ENCODE data around the gene PARD3B. TPM values are rescaled to one million over a fixed set of nuclear protein-coding genes. Genes with fewer than 3 reads are reported as not detected.

Gene PARD3B
- total RNA-seq, 1 experiment from 2014 or later = 6.4 TPM

- DNase-seq = no peak
- Histone ChIP-seq H4K5ac (ENCODE audit: insufficient read length, low read depth, low read length) (no peak overlapping the region), H3K9me3 (ENCODE audit: control insufficient read depth, low read depth, low read length) (no peaks in the 10 kb centered on the region), H4K20me1 (ENCODE audit: control insufficient read depth, insufficient read depth, insufficient read length) (no peaks in the 10 kb centered on the region), H3T11ph (ENCODE audit: low read length) (no peak overlapping the region), H3K79me1 (ENCODE audit: insufficient read depth, low read depth, low read length, poor library complexity, severe bottlenecking) (no peaks in the 10 kb centered on the region), H3K23ac (ENCODE audit: insufficient read length, low read depth, low read length) (no peak overlapping the region), H2BK120ac (ENCODE audit: low read depth, low read length, poor library complexity, severe bottlenecking) (no peak overlapping the region), H3K14ac (ENCODE audit: insufficient read depth, low read length) (no peak overlapping the region), H2AK5ac (ENCODE audit: insufficient read length, low read length) (no peak overlapping the region), H3K4ac (ENCODE audit: low read depth, low read length) (no peak overlapping the region), H3K4me2 (ENCODE audit: insufficient read depth, insufficient read length, low read length) (no peak overlapping the region), H3K4me1 (ENCODE audit: insufficient read depth, low read length) (no peaks in the 10 kb centered on the region), H3K27me3 (ENCODE audit: insufficient read depth, low read length) (no peaks in the 10 kb centered on the region), H3K23me2 (ENCODE audit: insufficient read length, low read depth, low read length, poor library complexity, severe bottlenecking) (no peaks in the 10 kb centered on the region), H2BK20ac (ENCODE audit: low read depth, low read length, poor library complexity, severe bottlenecking) (no peak overlapping the region), H2AFZ (ENCODE audit: low read length) (no peak overlapping the region), H4K8ac (replicated peaks; ENCODE audit: insufficient read length, low read depth, low read length) (no peak overlapping the region), H3K27ac (ENCODE audit: insufficient read length, low read depth, low read length) (no peak overlapping the region), H2BK5ac (ENCODE audit: insufficient read length, low read length) (no peak overlapping the region), H2BK15ac (ENCODE audit: low read depth, low read length) (no peak overlapping the region), H3K9ac (ENCODE audit: extremely low read depth, insufficient read length, low read length) (no peak overlapping the region), H4K91ac (ENCODE audit: insufficient read length, low read depth, low read length) (no peak overlapping the region), H2BK12ac (ENCODE audit: insufficient read length, low read depth, low read length) (no peak overlapping the region), H3K18ac (ENCODE audit: insufficient read length, low read depth, low read length) (no peak overlapping the region), H3K79me2 (ENCODE audit: insufficient read depth, low read length) (no peaks in the 10 kb centered on the region), H3K56ac (ENCODE audit: insufficient read length, low read depth, low read length) (no peak overlapping the region)
- H3K4me3 Mint-ChIP-seq = no peak overlapping the region
- no peaks in the 10 kb centered on the region for H3K4me1 Mint-ChIP-seq
- no peaks in the 10 kb centered on the region for H3K9me3 Mint-ChIP-seq
- H3K36me3 Mint-ChIP-seq (ENCODE audit: insufficient read depth in 1 of 3, low read depth in 3 of 3) = no peaks in the 10 kb centered on the region
- H3K27ac Mint-ChIP-seq = no peak overlapping the region
- no peaks in the 10 kb centered on the region for H3K27me3 Mint-ChIP-seq (ENCODE audit: low read depth)
- TF ChIP-seq CTCF (conservative IDR thresholded peaks at IDR 0.05) = no peak
- WGBS (ENCODE audit: extremely low coverage, insufficient read length, low lambda C conversion rate) = no CpG with 5 or more reads among the region's 2 CpGs
Observed at GRCh38 chr2:204505488-204505887, 39.8 kb upstream of the PARD3B start.

All from H9 (cell line).